ENCODE data around the gene EPHA6. TPM values are rescaled to one million over a fixed set of nuclear protein-coding genes. Genes with fewer than 3 reads are reported as not detected.

The EPHA6 gene
- total RNA-seq, 1 experiment from 2014 or later = 0.61 TPM

DNA sequence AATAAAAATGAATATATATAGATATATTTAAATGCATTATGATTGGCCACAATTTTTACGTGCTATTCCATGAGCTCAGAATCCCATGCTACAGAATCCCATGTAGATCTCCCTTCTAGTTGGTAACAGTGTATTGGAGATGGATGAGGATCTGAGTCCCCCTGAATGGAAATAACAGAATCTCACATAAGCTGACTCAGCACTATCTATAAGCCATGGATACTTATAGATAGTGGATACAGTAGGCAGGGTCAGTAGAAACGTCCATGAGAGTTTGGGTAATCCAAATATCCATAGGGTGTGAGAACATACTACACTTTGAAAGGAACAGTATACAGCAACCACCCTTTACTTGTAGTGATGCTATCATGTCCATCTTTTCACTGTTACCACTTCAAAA lies 375.4 kb downstream of the EPHA6 start:
- Histone ChIP-seq H4K91ac (ENCODE audit: insufficient read length, low read depth, low read length) (no peak overlapping the region), H3K9me3 (ENCODE audit: control insufficient read depth, low read depth, low read length) (no peaks in the 10 kb centered on the region), H2BK15ac (ENCODE audit: low read depth, low read length) (no peak overlapping the region), H2BK12ac (ENCODE audit: insufficient read length, low read depth, low read length) (no peak overlapping the region), H3T11ph (ENCODE audit: low read length) (no peak overlapping the region), H2AFZ (ENCODE audit: low read length) (no peak overlapping the region), H4K8ac (replicated peaks; ENCODE audit: insufficient read length, low read depth, low read length) (no peak overlapping the region), H2BK20ac (ENCODE audit: low read depth, low read length, poor library complexity, severe bottlenecking) (no peak overlapping the region), H2AK5ac (ENCODE audit: insufficient read length, low read length) (no peak overlapping the region), H4K5ac (ENCODE audit: insufficient read length, low read depth, low read length) (no peak overlapping the region), H3K4me1 (ENCODE audit: insufficient read depth, low read length) (no peaks in the 10 kb centered on the region), H3K27me3 (ENCODE audit: insufficient read depth, low read length) (no peaks in the 10 kb centered on the region), H3K23ac (ENCODE audit: insufficient read length, low read depth, low read length) (no peak overlapping the region), H2BK120ac (ENCODE audit: low read depth, low read length, poor library complexity, severe bottlenecking) (no peak overlapping the region), H2BK5ac (ENCODE audit: insufficient read length, low read length) (no peak overlapping the region), H3K9ac (ENCODE audit: extremely low read depth, insufficient read length, low read length) (no peak overlapping the region), H3K79me1 (ENCODE audit: insufficient read depth, low read depth, low read length, poor library complexity, severe bottlenecking) (no peaks in the 10 kb centered on the region), H3K27ac (ENCODE audit: insufficient read length, low read depth, low read length) (no peak overlapping the region), H3K79me2 (ENCODE audit: insufficient read depth, low read length) (no peaks in the 10 kb centered on the region), H3K4ac (ENCODE audit: low read depth, low read length) (no peak overlapping the region), H3K14ac (ENCODE audit: insufficient read depth, low read length) (no peak overlapping the region), H4K20me1 (ENCODE audit: control insufficient read depth, insufficient read depth, insufficient read length) (no peaks in the 10 kb centered on the region), H3K23me2 (ENCODE audit: insufficient read length, low read depth, low read length, poor library complexity, severe bottlenecking) (no peaks in the 10 kb centered on the region), H3K4me2 (ENCODE audit: insufficient read depth, insufficient read length, low read length) (no peak overlapping the region), H3K18ac (ENCODE audit: insufficient read length, low read depth, low read length) (no peak overlapping the region), H3K56ac (ENCODE audit: insufficient read length, low read depth, low read length) (no peak overlapping the region)
- TF ChIP-seq, protein P1, sequence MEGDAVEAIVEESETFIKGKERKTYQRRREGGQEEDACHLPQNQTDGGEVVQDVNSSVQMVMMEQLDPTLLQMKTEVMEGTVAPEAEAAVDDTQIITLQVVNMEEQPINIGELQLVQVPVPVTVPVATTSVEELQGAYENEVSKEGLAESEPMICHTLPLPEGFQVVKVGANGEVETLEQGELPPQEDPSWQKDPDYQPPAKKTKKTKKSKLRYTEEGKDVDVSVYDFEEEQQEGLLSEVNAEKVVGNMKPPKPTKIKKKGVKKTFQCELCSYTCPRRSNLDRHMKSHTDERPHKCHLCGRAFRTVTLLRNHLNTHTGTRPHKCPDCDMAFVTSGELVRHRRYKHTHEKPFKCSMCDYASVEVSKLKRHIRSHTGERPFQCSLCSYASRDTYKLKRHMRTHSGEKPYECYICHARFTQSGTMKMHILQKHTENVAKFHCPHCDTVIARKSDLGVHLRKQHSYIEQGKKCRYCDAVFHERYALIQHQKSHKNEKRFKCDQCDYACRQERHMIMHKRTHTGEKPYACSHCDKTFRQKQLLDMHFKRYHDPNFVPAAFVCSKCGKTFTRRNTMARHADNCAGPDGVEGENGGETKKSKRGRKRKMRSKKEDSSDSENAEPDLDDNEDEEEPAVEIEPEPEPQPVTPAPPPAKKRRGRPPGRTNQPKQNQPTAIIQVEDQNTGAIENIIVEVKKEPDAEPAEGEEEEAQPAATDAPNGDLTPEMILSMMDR (conservative IDR thresholded peaks at IDR 0.05) = no peak
- WGBS (ENCODE audit: extremely low coverage, insufficient read length, low lambda C conversion rate) = no CpG with 5 or more reads among the region's 2 CpGs
- peaks cover 2 to 3% of the 10 kb centered on the region in 2 experiments; a peak in 1 of 5 replicates for H3K9me3 Mint-ChIP-seq
- no peaks in the 10 kb centered on the region for H3K4me1 Mint-ChIP-seq
- H3K4me3 Mint-ChIP-seq = no peak overlapping the region
- H3K36me3 Mint-ChIP-seq (ENCODE audit: insufficient read depth in 1 of 3, low read depth in 3 of 3) = peaks cover 0 to 3% (median 0%) of the 10 kb centered on the region in 3 experiments; a peak in 2 of 7 replicates
- no peak overlapping the region for H3K27ac Mint-ChIP-seq
- H3K27me3 Mint-ChIP-seq (ENCODE audit: low read depth) = no peaks in the 10 kb centered on the region
- no peak for DNase-seq
